RWPE2 (cell line): ENCODE measurements around the gene PTCHD1.

ENCODE experiments used
- ATAC-seq: fragments of 200-7000 bp; cut with Tn5 transposase; 3 replicates; pipeline ENCODE4 v1.9.1; 2021; ENCODE audit warnings: low read depth
- DNase-seq: peaks from one replicate; pipeline ENCODE4 v3.0.0-alpha.2; 2020; ENCODE audit warnings: low spot score
- H3K27ac ChIP-seq: fragments of 450-650 bp; 2 replicates; pipeline ENCODE4 v1.5.1; 2017; ENCODE audit warnings: mild to moderate bottlenecking; ENCODE audit not compliant: poor library complexity, severe bottlenecking
- H3K27me3 ChIP-seq: fragments of 250-450 bp; sonication (Bioruptor Pico); 2 replicates; pipeline ENCODE4 v1.5.1; 2021; ENCODE audit warnings: mild to moderate bottlenecking, moderate library complexity; ENCODE audit not compliant: insufficient read depth, poor library complexity, severe bottlenecking
- H3K36me3 ChIP-seq: fragments of 250-450 bp; sonication (Bioruptor Pico); 2 replicates; pipeline ENCODE4 v1.5.1; 2020; ENCODE audit warnings: low read depth, mild to moderate bottlenecking, moderate library complexity
- H3K4me1 ChIP-seq: fragments of 250-450 bp; sonication (Bioruptor Pico); 2 replicates; pipeline ENCODE4 v1.5.1; 2021; ENCODE audit warnings: mild to moderate bottlenecking, moderate library complexity; ENCODE audit not compliant: insufficient read depth, poor library complexity, severe bottlenecking
- H3K4me3 ChIP-seq: fragments of 250-450 bp; sonication (Bioruptor Pico); 2 replicates; pipeline ENCODE4 v1.5.1; 2021; ENCODE audit warnings: mild to moderate bottlenecking, moderate library complexity; ENCODE audit not compliant: severe bottlenecking
- H3K9me3 ChIP-seq: fragments of 250-450 bp; sonication (Bioruptor Pico); 2 replicates; pipeline ENCODE4 v1.5.1; 2021; ENCODE audit warnings: mild to moderate bottlenecking, moderate library complexity; ENCODE audit not compliant: severe bottlenecking
- TF ChIP-seq, protein P1 (sequence below): fragments of 450-650 bp; IDR thresholded peaks from one replicate; pipeline ENCODE4 v1.5.1; 2017; ENCODE audit warnings: mild to moderate bottlenecking, moderate library complexity; ENCODE audit not compliant: poor library complexity, severe bottlenecking

Gene PTCHD1

DNA sequence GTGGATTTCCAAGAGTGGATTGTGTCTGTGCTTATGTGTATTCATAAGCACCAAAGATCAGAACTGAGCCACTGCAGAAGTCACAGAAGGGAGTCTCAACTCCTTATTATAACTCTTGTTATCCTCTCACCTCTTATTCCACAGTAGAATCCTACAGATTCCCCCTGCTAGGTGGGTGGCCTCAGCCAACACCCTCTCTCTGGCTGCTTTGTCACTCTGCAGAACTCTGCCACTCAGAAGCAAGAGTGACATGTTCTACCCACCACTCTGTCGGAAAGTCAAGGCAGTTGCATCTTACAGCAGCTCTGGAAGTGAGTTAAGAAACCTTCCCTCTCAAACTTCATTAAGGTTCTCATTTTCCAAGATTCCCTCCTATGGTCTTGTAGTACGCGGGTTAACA is 41.9 kb downstream of the PTCHD1 start:
- no peak for ATAC-seq
- no peaks in the 10 kb centered on the region for H3K9me3 ChIP-seq
- H3K4me3 ChIP-seq, result no peak overlapping the region
- H3K27ac ChIP-seq, result no peak overlapping the region
- H3K27me3 ChIP-seq, result no peaks in the 10 kb centered on the region
- H3K4me1 ChIP-seq, result peaks cover 2% of the 10 kb centered on the region
- H3K36me3 ChIP-seq, result no peaks in the 10 kb centered on the region
- no peak for DNase-seq
- TF ChIP-seq, protein P1, sequence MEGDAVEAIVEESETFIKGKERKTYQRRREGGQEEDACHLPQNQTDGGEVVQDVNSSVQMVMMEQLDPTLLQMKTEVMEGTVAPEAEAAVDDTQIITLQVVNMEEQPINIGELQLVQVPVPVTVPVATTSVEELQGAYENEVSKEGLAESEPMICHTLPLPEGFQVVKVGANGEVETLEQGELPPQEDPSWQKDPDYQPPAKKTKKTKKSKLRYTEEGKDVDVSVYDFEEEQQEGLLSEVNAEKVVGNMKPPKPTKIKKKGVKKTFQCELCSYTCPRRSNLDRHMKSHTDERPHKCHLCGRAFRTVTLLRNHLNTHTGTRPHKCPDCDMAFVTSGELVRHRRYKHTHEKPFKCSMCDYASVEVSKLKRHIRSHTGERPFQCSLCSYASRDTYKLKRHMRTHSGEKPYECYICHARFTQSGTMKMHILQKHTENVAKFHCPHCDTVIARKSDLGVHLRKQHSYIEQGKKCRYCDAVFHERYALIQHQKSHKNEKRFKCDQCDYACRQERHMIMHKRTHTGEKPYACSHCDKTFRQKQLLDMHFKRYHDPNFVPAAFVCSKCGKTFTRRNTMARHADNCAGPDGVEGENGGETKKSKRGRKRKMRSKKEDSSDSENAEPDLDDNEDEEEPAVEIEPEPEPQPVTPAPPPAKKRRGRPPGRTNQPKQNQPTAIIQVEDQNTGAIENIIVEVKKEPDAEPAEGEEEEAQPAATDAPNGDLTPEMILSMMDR, result no peak

DNA sequence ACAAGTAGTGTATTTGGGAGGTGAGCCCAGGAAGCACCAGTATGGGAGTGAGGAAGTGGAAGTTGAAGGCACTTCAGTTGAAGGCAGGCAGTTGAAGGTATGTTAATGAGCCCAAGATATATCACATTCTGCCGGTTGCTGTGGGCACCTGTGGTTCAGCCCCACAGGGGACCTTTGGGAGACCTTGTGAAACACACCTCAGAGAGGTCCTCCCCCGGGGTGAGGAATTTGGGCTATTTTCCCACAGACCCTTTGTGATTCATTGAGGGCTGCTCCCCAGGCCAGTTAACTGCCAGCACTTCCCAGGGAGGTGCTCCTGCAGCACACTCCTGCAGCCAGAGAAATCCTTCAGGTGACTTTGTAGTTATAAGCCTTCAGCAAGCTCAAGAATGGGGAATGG is 45.9 kb downstream of the PTCHD1 start:
- no peaks in the 10 kb centered on the region for H3K27me3 ChIP-seq
- H3K4me3 ChIP-seq, result no peak overlapping the region
- no peak overlapping the region for H3K27ac ChIP-seq
- no peak for ATAC-seq
- TF ChIP-seq, protein P1, result no peak
- no peak for DNase-seq
- H3K36me3 ChIP-seq, result no peaks in the 10 kb centered on the region
- H3K4me1 ChIP-seq, result no peaks in the 10 kb centered on the region
- no peaks in the 10 kb centered on the region for H3K9me3 ChIP-seq

DNA sequence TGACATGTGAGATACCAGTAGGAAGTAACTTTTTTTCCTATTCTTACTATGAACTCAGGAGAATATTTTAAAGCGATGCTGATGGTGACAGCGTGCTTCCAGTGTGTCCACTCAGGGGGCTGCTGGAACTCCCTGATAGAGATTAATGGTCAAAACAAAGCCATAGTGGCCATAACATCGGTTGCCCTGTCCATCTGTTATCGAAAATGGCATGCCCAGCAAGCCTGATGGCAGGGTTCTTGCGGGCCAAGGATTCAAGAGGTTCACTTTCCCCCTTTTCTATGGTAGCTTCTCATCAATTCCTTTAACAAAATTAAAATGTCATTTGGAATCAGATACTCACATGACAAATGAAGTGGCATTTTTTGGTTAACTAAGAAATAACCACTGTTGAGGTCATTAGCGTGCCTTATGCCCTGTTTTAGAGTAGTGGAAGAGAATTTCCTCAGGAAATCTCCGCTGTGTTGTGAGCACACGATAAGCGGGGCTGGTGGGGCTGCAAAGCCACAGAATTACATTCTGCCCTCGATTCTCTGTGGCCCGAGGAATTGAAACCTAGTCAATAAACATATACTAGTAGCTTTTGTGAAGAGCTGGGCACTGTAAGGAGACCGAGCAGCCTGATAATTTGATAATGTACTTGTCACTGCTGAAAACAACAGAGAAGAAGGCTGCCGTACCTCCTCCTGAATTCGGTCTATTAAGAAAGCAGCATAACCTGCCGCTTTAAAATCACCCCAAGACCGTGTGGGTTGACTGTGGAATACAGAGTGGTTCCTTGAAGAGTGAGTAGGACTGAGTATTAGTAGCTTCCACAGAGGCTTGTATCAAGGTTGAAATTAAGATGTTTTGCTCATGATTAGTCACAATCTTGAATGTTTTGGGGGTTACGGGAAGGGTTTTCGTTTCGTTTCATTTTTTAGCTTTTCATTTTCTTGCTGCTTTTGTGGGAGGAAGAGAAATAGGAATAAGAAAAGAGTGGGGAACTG is 46.7 kb downstream of the PTCHD1 start:
- Histone ChIP-seq H3K36me3 (no peaks in the 10 kb centered on the region), H3K9me3 (no peaks in the 10 kb centered on the region), H3K27me3 (no peaks in the 10 kb centered on the region), H3K4me1 (no peaks in the 10 kb centered on the region), H3K27ac (no peak overlapping the region), H3K4me3 (no peak overlapping the region)
- ATAC-seq (no peak), DNase-seq (no peak)
- TF ChIP-seq, protein P1, result no peak

GRCh38 chrX:23382572-23382971 is 47.9 kb downstream of the PTCHD1 start:
- ATAC-seq (no peak), DNase-seq (no peak)
- H3K27me3 ChIP-seq, result no peaks in the 10 kb centered on the region
- no peak overlapping the region for H3K27ac ChIP-seq
- no peaks in the 10 kb centered on the region for H3K9me3 ChIP-seq
- no peaks in the 10 kb centered on the region for H3K4me1 ChIP-seq
- no peak overlapping the region for H3K4me3 ChIP-seq
- TF ChIP-seq, protein P1, result no peak
- H3K36me3 ChIP-seq, result no peaks in the 10 kb centered on the region

DNA sequence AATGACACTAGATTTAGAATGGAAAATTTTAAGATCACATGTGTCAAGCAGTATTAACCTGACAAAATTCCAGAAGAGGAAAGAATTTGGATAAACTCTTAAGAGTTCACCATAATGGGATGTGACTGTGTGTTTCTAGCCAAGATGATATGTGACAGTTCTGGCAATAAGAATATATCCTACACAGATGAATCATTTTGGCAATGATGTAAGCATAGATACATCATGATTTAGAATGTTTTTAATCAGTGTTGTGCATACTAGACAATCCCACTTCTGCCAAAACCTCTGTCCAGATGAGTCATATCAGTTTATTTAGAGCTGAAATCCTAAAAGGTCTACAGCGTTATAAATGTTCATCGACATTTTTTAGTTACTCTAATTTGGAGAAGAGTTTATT is 48.8 kb downstream of the PTCHD1 start:
- Histone ChIP-seq H3K9me3 (no peaks in the 10 kb centered on the region), H3K27ac (no peak overlapping the region), H3K36me3 (no peaks in the 10 kb centered on the region), H3K4me3 (no peak overlapping the region), H3K27me3 (no peaks in the 10 kb centered on the region), H3K4me1 (no peaks in the 10 kb centered on the region)
- DNase-seq, result no peak
- ATAC-seq, result no peak
- TF ChIP-seq, protein P1, result no peak
